MM.1S (cell line): ENCODE results near the gene DUSP19.

ENCODE experiments used
- EZH2 ChIP-seq: fragments of 300-600 bp; sonication (generic); optimal IDR thresholded peaks from 2 replicates; pipeline ENCODE3; 2017; ENCODE audit warnings: low read depth, mild to moderate bottlenecking, antibody characterized with exemption, low read length, mixed read lengths
- EZH2phosphoT487 ChIP-seq: fragments of 300-600 bp; sonication (generic); IDR thresholded peaks from 2 replicates; pipeline ENCODE4 v1.6.1; 2018; ENCODE audit warnings: antibody characterized with exemption, low read length
- TF ChIP-seq, protein P1 (sequence below): fragments of 300-600 bp; sonication (generic); IDR thresholded peaks from 2 replicates; pipeline ENCODE4 v1.5.1; 2016; ENCODE audit warnings: antibody characterized with exemption, low read length, mixed read lengths

DNA sequence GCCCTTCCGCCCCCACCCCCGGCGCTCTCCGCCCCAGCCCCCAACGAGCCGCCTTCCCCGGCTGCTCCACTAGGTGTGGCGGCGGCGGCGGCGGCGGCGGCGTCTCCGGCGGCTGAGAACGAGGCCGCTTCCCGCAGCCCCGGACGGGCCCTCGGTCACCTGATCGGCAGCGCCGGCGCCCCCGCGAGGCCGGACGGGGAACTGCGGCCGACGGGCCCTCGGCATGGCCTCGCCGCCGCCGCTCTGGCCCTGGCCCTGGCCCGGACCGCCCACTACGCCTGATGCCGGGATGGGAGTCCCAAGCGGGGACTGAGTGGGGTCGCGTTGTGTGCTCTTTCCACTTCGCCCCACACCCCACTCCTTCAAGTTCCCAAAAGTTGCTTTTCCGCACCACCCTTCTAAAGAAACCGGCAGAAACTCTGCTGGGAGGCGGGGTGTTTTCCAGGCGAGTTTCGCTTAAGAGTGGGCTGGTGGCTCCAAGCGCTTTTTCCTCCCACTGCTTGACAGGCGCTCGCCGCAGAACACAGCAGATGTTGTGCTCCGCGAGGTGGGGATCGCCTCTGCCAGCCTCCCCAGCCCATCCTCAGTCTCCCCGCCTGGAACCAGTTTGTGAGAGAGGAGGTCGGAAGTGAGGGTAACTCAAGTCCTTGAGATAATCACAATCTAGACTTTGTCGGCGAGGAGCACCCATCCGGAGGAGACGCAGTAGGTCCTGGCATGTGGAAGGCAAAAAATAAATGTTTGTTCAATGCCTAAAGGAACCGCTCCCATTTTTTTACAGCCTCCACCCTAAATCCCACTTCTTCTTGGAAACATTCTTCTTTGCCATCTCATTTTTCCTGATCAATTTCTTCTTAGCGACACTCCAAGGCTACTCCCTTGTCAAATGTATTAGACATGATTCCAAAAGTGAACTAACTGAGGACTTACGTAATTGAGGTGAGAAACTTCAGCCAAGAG is 39.9 kb upstream of the DUSP19 start, which contains the start of gene NCKAP1:
- TF ChIP-seq, protein P1, sequence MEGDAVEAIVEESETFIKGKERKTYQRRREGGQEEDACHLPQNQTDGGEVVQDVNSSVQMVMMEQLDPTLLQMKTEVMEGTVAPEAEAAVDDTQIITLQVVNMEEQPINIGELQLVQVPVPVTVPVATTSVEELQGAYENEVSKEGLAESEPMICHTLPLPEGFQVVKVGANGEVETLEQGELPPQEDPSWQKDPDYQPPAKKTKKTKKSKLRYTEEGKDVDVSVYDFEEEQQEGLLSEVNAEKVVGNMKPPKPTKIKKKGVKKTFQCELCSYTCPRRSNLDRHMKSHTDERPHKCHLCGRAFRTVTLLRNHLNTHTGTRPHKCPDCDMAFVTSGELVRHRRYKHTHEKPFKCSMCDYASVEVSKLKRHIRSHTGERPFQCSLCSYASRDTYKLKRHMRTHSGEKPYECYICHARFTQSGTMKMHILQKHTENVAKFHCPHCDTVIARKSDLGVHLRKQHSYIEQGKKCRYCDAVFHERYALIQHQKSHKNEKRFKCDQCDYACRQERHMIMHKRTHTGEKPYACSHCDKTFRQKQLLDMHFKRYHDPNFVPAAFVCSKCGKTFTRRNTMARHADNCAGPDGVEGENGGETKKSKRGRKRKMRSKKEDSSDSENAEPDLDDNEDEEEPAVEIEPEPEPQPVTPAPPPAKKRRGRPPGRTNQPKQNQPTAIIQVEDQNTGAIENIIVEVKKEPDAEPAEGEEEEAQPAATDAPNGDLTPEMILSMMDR = peak; percentile 63
- TF ChIP-seq EZH2 = no peak
- TF ChIP-seq EZH2phosphoT487 = no peak
